Globus pallidus (tissue), 1 donor: Measurements from ENCODE around the gene SESN1.
A peak's percentile ranks its signal among the peaks of the same experiment; 100 is the strongest.

ENCODE experiments used
- DNase-seq: peaks from one replicate; pipeline ENCODE4 v3.0.0-alpha.2; 2015; ENCODE audit warnings: low spot score

The SESN1 gene

DNA sequence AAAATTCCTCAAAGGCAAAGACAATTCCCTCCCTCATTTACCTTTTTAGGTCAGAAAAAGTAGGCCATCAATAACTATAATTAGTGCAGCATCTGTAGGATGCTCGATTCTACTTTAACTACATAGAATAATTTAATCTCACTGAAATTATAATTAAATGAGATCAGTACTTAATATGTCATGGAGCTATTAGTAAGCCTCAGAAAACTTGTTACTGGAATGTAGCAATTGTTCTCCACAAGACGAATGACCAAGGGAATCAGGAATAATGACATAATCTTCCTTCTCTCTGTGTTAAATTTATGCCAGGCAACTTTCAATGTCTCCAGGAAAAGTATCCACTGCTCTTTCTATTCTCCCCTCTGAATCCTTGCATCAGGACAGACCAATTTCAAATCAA is 34.1 kb downstream of the SESN1 start:
- DNase-seq: no peak

DNA sequence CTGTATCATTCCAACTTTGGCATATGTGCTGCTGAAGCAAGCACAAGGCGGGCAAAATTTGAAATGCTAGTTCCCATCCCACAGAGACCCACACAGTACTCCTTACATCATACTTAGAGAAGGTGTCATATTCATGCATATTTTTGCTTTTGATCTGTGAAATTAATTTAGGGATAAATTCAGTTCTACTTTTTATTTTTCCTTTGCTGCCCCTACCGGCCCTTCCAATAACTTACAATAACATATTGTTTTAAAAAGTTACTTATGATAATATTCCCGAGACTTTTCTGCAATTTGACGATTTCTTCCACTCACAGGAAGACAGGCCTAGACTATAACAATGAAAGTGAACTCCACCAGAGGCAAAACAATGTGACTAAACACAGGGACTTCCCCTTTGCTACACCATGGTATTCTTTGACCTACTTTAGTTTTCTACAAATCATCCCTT is 35.0 kb downstream of the SESN1 start:
- DNase-seq: no peak

DNA sequence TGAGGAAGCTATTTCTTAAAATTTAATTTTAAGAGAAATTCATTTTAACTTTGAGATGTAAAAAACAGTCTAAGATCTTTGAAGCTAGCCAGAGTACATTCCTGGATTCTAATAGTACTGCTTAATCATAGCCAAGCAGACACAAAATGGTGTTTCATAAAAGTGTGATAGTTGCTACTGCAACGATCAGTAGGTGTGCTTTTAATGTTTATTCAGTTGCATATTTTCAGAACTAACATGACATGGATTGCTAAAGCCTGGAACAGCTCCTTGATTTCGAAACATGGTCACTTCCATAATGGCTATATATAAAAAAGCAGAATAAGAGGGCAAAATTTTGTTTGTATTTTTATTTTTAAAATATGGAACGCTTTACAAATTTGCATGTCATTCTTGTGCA is 35.5 kb downstream of the SESN1 start:
- DNase-seq: no peak

DNA sequence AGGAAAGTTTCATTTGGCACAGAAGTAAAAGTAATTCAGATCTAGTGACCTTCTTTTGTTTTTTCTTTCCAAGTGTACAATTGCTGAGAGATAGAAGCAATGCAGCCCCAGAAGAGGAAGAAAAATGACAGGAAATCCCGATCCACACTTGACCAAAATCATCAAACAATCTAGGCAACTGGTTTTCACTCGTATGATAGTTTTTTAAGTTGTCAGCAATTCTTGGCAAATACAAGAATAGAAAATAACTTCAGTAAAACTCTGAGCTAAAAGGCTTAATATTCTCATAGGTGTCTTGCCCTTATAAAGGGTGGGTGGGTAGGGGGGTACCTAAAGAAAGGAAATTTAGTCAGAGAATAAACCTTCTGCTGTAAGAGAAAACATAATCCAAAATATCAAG is 36.0 kb downstream of the SESN1 start:
- DNase-seq: no peak

DNA sequence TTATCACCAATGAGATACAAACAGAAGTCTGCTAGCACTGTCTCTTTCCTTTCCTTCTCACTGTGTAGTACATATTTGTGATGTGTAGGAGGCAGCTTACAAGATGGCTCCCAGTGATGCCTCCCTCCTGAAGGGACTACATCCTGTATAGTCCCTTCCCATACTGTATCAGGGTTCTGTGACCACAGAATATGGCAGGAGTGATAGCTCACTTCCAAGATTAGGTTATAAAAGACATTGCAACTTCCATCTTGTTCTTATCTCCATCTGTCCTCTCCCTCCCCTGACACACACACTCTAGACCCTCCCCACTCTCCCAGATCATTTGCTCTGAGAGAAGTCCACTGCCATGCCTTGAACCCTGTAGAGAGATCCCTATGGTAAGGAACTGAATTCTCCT is 38.0 kb downstream of the SESN1 start:
- DNase-seq: no peak

DNA sequence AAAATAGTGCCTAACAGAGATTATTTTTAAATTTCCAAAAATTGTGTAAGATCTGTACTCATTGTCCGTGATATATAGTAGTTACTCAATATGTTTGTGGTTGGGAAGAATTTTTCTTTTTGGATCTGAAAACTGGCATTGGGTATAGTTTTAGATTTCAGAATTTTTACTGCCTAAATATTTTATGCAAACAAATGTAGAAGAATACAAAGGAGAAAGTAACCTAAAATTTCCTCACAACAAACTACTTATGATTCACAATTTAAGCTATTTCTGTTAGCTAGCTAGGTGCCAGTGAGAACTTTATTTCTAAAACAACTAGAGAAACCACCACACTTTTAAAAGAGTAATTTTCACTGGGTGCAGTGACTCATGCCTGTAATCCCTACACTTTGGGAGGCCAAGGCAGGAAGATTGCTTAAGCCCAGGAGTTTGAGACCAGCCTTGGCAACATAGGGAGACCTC is 38.8 kb downstream of the SESN1 start:
- DNase-seq: no peak

DNA sequence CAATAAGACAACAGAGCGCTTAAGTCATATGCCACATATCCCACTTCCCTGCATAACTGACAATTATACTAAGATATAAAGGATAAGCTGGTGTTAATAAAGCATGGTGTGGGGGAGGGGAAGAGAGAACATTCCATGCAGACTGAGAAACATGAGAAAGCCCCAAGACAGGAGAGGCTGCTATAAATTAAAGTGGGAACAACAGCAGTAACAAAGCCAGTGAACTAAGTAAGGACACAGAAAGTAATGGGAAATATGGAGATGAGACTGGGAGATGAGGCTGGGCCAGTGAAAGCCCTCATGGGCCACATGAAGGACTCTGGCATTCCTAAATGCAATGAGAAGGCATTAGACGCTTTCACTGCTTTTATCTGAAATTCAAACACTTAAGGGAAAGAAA is 41.3 kb downstream of the SESN1 start:
- no peak for DNase-seq

DNA sequence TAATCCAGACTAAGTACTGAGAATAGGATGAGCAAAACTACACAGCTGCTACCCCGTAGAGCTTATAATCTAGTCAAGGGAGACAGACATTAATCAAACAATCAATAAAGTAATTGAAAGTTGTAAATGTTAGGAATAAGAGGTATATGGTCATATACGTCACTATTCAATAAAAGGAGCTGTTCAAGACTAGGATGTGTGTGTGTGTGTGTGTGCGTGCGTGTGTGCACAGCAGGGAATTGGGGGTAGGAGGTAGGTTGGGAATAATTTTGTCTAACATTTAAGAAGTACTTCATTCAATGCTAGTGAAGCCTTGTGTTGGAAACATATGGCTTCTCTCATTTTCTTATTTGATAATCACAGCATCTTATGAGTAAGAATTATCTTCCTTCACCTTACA is 41.8 kb downstream of the SESN1 start:
- no peak for DNase-seq

DNA sequence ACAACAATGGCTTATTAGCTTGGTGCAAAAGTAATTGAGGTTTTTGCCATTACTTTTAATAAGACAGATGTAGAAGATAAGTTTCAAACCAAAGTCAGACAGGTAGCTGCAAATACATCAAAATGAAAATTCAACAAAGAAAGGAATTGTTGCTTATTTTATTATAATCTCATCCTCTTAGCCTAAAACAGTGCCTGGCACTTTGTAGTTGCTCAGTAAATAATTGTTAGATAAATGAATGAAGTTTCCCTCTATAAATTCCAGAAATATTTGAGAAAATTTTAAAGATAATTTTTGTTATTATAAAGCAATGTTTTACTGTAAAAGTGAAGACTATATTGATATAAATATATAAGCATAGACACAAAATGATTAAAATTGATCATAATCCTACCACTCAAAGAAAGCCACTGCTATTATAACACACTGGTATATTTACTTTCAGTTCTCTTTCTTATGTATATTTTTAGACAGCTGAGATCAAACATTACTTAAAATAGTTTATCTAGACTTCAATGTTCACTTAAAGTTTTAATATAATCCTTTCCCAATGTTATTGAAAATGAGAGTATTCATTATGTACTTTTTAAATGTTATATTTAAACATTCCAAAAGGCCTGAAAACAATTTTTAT is 42.5 kb downstream of the SESN1 start:
- DNase-seq: no peak

DNA sequence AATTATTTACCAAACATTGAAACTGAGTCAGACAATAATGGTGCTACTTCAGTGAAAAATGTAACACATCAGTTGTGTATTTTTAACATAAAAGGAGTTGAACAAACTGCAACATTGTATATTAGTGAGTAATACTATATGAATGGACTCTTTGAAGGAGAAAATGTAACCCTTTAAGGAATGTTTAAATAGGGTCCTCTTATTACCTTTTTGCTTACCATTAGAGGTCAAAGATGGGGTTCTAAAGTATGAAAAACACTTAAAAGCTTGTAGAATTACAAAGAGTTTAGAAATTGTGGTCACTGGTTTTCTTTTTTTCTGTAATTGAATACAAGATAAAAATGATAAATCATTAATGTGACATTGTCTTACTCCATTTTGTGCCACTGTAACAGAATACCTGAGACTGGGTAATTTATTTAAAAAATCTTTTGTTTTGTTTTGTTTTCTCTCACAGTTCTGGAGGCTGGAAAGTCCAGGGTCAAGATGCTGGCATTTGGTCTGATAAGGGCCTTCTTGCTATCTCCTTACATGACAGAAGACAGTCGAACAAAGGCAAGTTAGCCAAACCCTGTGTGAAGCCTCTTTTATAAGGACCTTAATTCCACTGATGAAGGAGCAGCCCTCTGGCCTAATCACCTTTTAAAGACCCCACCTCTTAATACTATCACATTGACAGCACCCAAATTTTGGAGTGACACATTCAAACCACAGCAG is 43.2 kb downstream of the SESN1 start:
- DNase-seq: no peak

DNA sequence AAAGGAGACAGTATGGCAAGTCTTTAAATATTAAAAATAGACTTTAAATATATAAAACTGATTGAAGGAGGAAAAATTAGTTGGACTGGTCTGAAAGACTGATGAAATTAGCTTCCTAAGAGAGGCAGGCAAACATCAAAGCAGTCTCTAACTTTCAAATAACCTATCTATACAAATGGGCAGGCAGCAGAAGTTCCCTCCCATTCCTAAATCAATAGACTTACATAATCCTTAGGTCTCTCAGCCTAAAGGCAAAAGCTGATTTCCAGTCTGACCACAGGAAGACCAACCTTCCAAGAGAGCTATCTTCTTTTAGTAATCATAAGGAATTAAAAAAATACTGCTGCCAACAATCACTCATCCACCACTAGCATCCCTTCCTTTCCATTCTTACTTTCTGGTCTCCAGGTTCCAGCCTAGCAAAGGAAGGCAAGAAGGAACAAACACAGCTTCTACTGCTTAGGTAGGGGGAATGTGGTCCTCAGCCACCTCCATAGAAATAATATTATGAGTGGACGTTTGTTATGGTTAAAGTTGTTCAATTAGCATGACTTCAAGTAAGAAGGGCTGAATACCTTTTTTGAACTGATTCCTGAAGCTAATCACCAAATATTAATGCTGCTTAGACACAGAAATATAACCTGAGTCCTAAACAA is 44.1 kb downstream of the SESN1 start:
- DNase-seq: no peak

DNA sequence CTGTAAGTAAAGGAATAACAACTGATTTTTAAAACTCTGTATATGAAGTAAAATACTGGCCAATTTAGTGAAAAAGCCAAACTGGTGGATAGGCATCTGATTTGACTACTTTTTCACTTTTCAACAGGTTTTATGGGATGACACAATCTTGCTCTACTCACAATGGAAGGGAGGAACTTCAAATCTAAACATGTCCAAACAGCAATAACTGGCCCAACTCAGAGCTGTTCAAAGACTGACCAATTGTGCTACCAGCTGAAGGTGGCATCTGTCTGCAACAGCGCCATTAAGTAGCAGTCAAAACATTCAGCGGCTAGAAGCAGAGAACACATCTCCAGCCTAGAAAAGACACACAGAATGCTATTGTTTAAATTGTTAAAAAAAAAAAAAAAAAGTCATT is 44.6 kb downstream of the SESN1 start:
- peak; percentile 85 for DNase-seq

DNA sequence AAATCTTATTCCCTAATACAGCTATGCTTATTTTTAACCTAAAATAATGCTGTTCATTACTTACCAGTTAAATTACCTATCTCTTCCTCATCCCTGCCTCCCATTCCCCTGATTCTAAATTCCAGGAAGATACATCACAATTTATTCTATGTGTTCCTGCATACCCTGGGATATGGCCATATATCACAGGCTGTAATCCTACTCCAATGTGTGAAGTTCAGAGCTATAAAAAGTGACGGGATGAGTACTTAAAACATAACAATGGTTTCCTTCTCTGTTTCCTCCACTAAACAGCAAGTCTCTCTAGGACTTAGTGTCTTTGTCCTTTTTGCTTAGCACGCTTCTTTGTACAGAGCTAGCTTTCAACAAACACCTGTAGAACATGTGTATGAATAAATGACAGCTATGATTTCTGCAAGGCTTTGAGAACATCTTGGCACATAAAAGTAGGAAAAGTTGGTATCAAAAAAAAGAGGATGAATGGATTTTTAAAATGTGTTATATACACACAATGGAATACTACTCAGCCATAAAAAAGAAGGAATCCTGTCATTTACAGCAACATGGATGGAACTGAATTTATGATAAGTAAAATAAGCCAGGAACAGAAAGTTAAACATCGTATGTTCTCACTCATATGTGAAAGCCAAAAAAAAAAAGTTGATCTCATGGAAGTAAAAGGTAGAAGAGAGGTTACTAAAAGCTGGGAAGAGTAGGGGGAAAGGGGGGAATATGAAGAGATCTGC is 45.8 kb downstream of the SESN1 start:
- DNase-seq: no peak

DNA sequence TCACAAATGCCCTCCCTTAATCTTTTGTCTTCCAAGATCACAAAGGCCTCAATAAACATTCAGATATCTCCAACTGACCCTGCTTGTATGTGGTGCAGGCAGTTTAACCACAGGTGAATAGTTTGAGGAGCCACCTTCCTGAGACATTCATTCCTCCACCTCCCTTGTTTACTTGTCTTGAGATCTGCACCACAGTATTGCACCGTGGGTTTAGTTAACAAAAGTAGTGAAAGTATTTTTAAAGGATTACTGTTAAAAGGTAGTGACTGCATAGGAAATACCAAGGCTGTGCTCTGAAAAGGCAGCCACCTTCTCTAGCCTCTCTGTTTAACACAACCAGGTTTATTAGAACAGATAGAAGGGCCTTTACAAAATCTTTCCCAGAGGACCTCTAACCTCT is 46.5 kb downstream of the SESN1 start:
- DNase-seq: no peak

DNA sequence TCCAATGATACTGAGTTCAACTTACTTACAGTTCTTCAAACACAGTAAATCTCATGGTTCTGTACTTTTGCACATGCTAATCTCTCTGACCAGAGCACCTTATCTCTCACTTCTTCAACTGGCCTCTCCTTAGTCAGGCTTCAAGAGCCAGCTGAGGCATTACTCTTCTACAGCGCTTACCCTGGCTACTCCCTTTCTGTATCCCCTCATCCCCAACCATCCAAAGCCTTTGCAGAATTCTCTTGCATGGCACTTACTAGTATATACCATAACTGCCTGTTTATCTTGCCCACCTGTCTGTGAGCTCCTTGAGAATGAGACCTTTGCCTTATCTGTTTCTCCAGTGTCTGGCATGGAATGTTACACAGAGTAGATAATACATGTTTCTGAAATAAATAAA is 49.2 kb downstream of the SESN1 start:
- no peak for DNase-seq

DNA sequence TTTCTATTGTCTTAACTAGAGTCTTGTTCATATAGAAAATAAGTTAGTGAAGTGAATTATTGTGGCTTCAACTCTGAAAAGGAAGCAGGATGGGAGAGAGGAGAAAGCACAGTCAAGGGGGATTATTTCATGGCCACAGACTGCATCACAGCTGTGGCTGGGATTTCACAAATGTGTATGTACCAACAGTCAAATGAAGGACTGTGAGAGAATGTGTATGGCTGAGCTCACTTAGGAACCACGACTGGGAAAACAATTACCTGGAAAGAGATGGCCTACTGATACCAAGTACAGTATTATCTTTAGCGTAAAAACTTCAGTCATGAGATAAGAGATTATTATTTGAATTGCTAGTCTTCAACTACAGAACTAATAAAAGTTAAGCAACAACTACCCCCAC is 54.9 kb downstream of the SESN1 start:
- DNase-seq: no peak

DNA sequence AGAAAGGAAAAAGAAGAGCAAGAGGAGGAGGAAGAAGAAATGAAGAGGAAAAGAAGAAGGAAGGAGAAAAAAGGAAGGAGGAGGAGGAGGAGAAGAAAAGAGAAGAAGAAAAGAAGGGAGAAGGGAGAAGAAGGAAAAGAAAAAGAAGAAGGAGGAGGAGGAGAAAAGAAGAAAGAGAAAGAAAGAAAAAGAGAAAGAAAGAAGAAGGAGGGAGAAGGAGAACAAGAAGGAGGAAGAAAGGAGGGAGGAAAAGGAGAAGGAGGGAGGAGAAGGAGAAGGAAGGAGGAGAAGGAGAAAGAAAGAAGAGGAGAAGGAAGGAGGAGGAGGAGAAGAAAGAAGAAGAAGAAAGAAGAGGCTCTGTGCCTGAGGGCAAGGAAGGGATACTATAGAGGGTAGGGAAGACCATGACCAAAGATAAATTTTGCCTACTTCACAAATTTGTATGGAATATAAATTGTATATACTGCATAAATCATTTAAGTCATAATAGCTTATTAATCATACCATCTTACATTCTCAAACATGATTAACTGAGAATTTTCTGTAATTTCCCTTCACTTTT is 55.7 kb downstream of the SESN1 start:
- DNase-seq: no peak

DNA sequence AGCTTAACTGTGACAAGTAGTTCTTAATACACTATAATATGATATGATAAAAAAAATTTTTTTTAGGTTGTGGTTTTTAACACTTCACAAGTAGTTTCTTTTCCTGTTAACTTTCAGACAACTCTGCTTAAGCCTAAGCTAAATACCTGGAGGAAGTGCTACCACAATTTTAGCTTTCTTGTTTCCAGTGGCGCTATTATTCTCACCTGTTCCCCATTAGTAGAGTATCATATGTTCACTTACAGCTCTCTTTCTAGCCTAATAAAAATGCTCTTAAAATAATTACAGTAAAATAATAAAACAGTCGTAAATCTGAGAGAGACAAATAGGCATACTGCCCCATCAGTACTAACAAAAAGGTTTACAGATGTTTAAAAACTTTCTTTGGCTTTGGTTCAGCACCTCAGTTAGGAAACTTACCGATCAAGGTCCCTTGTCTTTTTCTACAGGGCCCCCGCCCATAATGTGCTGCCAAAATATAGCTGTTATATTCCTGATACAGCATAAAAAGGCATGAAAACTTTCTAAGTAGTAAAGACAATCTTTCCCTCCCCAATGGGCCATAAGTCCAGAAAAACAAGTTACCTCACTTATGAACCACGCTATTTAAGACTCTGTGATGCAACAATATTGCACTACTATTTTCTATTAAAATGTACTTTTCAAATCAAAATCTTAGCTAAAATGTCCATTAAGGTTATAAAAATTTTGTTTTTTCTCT is 57.9 kb downstream of the SESN1 start:
- no peak for DNase-seq

DNA sequence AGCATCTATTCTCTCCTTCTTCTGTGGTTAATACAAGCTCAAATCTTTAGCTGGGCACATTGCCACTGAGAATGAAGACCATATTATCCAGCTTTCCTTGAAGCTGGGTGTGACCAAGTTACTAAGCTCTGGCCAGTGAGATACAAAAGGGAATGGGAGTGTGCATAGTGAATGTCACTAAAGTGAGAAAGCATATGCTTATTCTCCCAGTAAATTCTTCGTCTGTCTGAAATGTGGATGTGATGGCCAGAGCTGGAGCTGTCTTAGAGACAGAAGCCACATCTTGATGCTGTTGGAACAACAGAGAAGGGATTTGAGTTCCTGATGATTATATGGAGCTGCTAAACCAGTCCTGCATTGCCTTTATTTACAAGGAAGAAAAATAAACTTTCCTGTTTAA is 60.1 kb downstream of the SESN1 start:
- DNase-seq: no peak

DNA sequence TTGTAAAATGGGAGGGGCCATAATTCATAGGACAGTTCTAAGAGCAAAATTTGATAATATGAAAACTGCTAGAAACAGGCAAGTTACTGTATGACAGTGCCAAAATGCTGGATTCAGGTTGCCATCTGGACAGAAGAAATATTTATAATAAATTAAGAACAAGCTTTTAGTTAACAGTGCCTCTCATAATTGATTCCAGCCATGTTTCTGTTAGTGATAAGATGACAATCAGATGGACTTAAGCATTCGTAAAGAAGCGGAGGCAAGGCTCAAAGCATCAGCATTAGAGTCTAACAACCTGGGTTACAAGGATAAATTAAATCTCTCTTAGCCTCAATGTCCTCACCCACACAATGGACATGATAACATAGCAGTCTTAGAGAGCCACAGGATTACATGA is 61.0 kb downstream of the SESN1 start:
- no peak for DNase-seq

DNA sequence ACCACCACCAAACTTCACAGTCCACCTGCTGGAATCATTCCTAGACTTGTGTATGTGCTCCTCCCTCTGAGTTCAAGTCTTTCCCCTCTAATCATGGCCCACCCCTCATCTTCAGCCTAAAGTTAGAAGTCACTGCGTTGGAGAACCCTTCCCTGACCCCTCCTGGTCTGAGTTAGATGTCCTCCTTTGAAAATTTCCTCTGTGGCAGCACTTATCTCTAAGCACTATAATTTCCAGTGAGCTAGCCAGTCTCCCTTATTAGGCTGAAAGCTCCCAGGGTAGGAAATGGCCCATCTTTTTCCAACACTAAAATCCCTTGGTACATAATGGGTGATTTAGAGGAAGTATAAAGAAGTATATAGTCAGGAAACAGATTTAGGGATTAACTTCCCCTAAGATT is 63.2 kb downstream of the SESN1 start:
- DNase-seq: no peak

DNA sequence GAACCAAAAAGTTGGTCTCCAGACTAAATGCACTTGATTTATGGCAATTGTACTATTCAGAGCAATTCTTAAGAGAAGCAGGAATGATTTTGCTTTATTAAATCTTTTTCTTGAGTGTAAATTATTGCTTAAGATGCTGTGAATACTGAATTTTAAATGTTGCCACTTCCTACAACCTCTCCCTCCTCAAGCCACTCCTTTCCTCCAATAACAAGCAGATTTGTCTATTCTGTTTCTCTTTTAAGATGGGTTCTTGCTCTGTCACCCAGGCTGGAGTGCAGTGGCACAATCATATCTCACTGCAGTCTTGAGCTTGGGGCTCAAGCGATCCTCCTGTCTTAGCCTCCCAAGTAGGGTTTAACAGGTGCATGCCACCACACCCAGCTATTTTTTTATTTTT is 65.3 kb downstream of the SESN1 start:
- DNase-seq: no peak
